DOHH2 (cell line): ENCODE data around the gene FBXL13.

ENCODE experiments used
- H3F3A ChIP-seq: fragments of 200-600 bp; sonication (generic), shearing (Covaris generic); 2 replicates; pipeline ENCODE4 v1.6.0; 2016; ENCODE audit warnings: antibody characterized with exemption, mild to moderate bottlenecking; ENCODE audit not compliant: control insufficient read depth, insufficient read depth
- H3K27ac ChIP-seq: fragments of 200-600 bp; sonication (generic); 2 replicates; pipeline ENCODE4 v1.5.1; 2014; ENCODE audit warnings: low read depth, mild to moderate bottlenecking, low read length, moderate library complexity
- H3K27me3 ChIP-seq: fragments of 200-600 bp; sonication (generic); 2 replicates; pipeline ENCODE4 v1.6.1; 2014; ENCODE audit warnings: mild to moderate bottlenecking, low read length, mixed read lengths; ENCODE audit not compliant: control insufficient read depth
- H3K36me3 ChIP-seq: fragments of 200-600 bp; sonication (generic); 2 replicates; pipeline ENCODE4 v1.6.1; 2014; ENCODE audit warnings: mild to moderate bottlenecking, low read length, moderate library complexity, mixed read lengths; ENCODE audit not compliant: control insufficient read depth
- H3K4me1 ChIP-seq: fragments of 200-600 bp; sonication (generic); 2 replicates; pipeline ENCODE4 v1.6.1; 2014; ENCODE audit warnings: mild to moderate bottlenecking, low read length, mixed read lengths; ENCODE audit not compliant: control insufficient read depth
- H3K4me2 ChIP-seq: fragments of 200-600 bp; sonication (generic); 2 replicates; pipeline ENCODE4 v1.6.0; 2014; ENCODE audit warnings: mild to moderate bottlenecking, low read length, moderate library complexity
- H3K4me3 ChIP-seq: fragments of 200-600 bp; sonication (generic); 2 replicates; pipeline ENCODE4 v1.5.1; 2014; ENCODE audit warnings: mild to moderate bottlenecking, low read length, mixed read lengths
- H3K79me2 ChIP-seq: fragments of 200-600 bp; sonication (generic); 2 replicates; pipeline ENCODE4 v1.6.1; 2014; ENCODE audit warnings: mild to moderate bottlenecking, low read length, mixed read lengths; ENCODE audit not compliant: control insufficient read depth
- H3K9me2 ChIP-seq: fragments of 200-600 bp; sonication (generic); replicated peaks from 2 replicates; pipeline ENCODE4 v1.6.1; 2014; ENCODE audit warnings: mild to moderate bottlenecking, low read length, mixed read lengths; ENCODE audit not compliant: control insufficient read depth
- H3K9me3 ChIP-seq: fragments of 200-600 bp; sonication (generic); 2 replicates; pipeline ENCODE4 v1.6.1; 2014; ENCODE audit warnings: antibody characterized with exemption, low read length, mixed read lengths; ENCODE audit not compliant: control insufficient read depth, insufficient read depth
- H4K20me1 ChIP-seq: fragments of 200-600 bp; sonication (generic); 2 replicates; pipeline ENCODE4 v1.6.0; 2014; ENCODE audit warnings: low read depth, mild to moderate bottlenecking, antibody characterized with exemption, low read length, moderate library complexity; ENCODE audit not compliant: control insufficient read depth, insufficient read depth
- CTCF ChIP-seq: fragments of 200-600 bp; sonication (generic); IDR thresholded peaks from one replicate; pipeline ENCODE4 v1.5.1; 2014; ENCODE audit warnings: antibody characterized with exemption, mild to moderate bottlenecking, low read depth, low read length; ENCODE audit not compliant: poor library complexity, severe bottlenecking
- EZH2phosphoT487 ChIP-seq: fragments of 200-600 bp; sonication (generic); IDR thresholded peaks from 2 replicates; pipeline ENCODE4 v1.6.1; 2017; ENCODE audit warnings: borderline replicate concordance, mild to moderate bottlenecking, antibody characterized with exemption, low read length, moderate library complexity, mixed read lengths

The FBXL13 gene

GRCh38 chr7:103011650-103012049 is 62.9 kb downstream of the FBXL13 start:
- no peaks in the 10 kb centered on the region for H3F3A ChIP-seq
- H3K4me1 ChIP-seq = peaks cover 29% of the 10 kb centered on the region
- no peaks in the 10 kb centered on the region for H3K36me3 ChIP-seq
- no peaks in the 10 kb centered on the region for H3K79me2 ChIP-seq
- no peak overlapping the region for H3K4me3 ChIP-seq
- no peaks in the 10 kb centered on the region for H4K20me1 ChIP-seq
- no peaks in the 10 kb centered on the region for H3K9me3 ChIP-seq
- no peak overlapping the region for H3K27ac ChIP-seq
- TF ChIP-seq EZH2phosphoT487 = no peak
- no peak for TF ChIP-seq CTCF
- no peak overlapping the region for H3K4me2 ChIP-seq
- no peaks in the 10 kb centered on the region for H3K9me2 ChIP-seq
- no peaks in the 10 kb centered on the region for H3K27me3 ChIP-seq

GRCh38 chr7:103010211-103010610 is 64.4 kb downstream of the FBXL13 start:
- peak overlapping the region; percentile 58 for H3K4me2 ChIP-seq
- H3K27ac ChIP-seq = no peak overlapping the region
- H3K4me1 ChIP-seq = peaks cover 33% of the 10 kb centered on the region
- no peaks in the 10 kb centered on the region for H3K9me3 ChIP-seq
- no peaks in the 10 kb centered on the region for H3F3A ChIP-seq
- peak overlapping the region; percentile 41 for H3K4me3 ChIP-seq
- H3K36me3 ChIP-seq = no peaks in the 10 kb centered on the region
- H3K27me3 ChIP-seq = no peaks in the 10 kb centered on the region
- no peaks in the 10 kb centered on the region for H3K9me2 ChIP-seq
- H4K20me1 ChIP-seq = no peaks in the 10 kb centered on the region
- TF ChIP-seq EZH2phosphoT487 = no peak
- no peak for TF ChIP-seq CTCF
- no peaks in the 10 kb centered on the region for H3K79me2 ChIP-seq

- no peaks in the 10 kb centered on the region for H3K9me3 ChIP-seq
- H3K36me3 ChIP-seq = no peaks in the 10 kb centered on the region
- H4K20me1 ChIP-seq = no peaks in the 10 kb centered on the region
- H3K79me2 ChIP-seq = no peaks in the 10 kb centered on the region
- H3K9me2 ChIP-seq = no peaks in the 10 kb centered on the region
- peak overlapping the region; percentile 17; the same call in 1 of the 2 replicates for H3K27ac ChIP-seq
- peak overlapping the region; percentile 41 for H3K4me3 ChIP-seq
- TF ChIP-seq EZH2phosphoT487 (no peak), CTCF (no peak)
- no peaks in the 10 kb centered on the region for H3F3A ChIP-seq
- peaks cover 33% of the 10 kb centered on the region for H3K4me1 ChIP-seq
- H3K4me2 ChIP-seq = peak overlapping the region; percentile 58
- H3K27me3 ChIP-seq = no peaks in the 10 kb centered on the region
Observed at GRCh38 chr7:103009466-103010185, 65.0 kb downstream of the FBXL13 start.
